Fibroblast of skin of right quadriceps (primary cell): ENCODE measurements around the gene TXNIP.

Experiments
- DNase-seq: peaks from one replicate; pipeline ENCODE4 v3.0.0-alpha.2; 2013

The TXNIP gene

GRCh38 chr1:146010126-146010738, 13.9 kb upstream of the TXNIP start:
- no peak for DNase-seq

- DNase-seq = no peak
These were observed 11.2 kb upstream of the TXNIP start for GRCh38 chr1:146007489-146008133.

- no peak for DNase-seq
These were observed 5.3 kb upstream of the TXNIP start for GRCh38 chr1:146001709-146002108.

- DNase-seq = no peak
These were observed 3.1 kb upstream of the TXNIP start for GRCh38 chr1:145999321-146000024.

- no peak for DNase-seq
These were observed 1.3 kb upstream of the TXNIP start for GRCh38 chr1:145997718-145998023.

- DNase-seq = peak; percentile 39
These were observed 788 bp upstream of the TXNIP start for GRCh38 chr1:145997016-145997717.

GRCh38 chr1:145995964-145996432, 381 bp downstream of the TXNIP start:
- no peak for DNase-seq

GRCh38 chr1:145995148-145995881, 1.1 kb downstream of the TXNIP start:
- DNase-seq = no peak

- no peak for DNase-seq
These were observed 1.8 kb downstream of the TXNIP start for GRCh38 chr1:145994391-145995120.

- no peak for DNase-seq
These were observed 2.6 kb downstream of the TXNIP start for GRCh38 chr1:145993618-145994390.

GRCh38 chr1:145992958-145993617, 3.3 kb downstream of the TXNIP start:
- no peak for DNase-seq

- DNase-seq = no peak
These were observed 3.9 kb downstream of the TXNIP start for GRCh38 chr1:145992502-145992936.

GRCh38 chr1:145991735-145992412, 4.5 kb downstream of the TXNIP start:
- DNase-seq = no peak

GRCh38 chr1:145990249-145990855, 6.0 kb downstream of the TXNIP start:
- DNase-seq = no peak

- DNase-seq = no peak
These were observed 7.6 kb downstream of the TXNIP start for GRCh38 chr1:145988773-145989172.

- no peak for DNase-seq
These were observed 8.5 kb downstream of the TXNIP start for GRCh38 chr1:145987926-145988325.

- no peak for DNase-seq
These were observed 9.8 kb downstream of the TXNIP start for GRCh38 chr1:145986551-145986950.

- peak; percentile 79 for DNase-seq
These were observed 10.6 kb downstream of the TXNIP start for GRCh38 chr1:145985502-145986439.

GRCh38 chr1:145985129-145985501, 11.3 kb downstream of the TXNIP start:
- no peak for DNase-seq
